ENCODE measurements around the gene SHANK3. TPM values are rescaled to one million over a fixed set of nuclear protein-coding genes. Genes with fewer than 3 reads are reported as not detected.
A peak's percentile ranks its signal among the peaks of the same experiment; 100 is the strongest.

SHANK3 gene
- total and polyA plus RNA-seq, 2 of the 4 experiments (the other 2 are of a cell fraction) = 0.18 to 1.5 TPM

DNA sequence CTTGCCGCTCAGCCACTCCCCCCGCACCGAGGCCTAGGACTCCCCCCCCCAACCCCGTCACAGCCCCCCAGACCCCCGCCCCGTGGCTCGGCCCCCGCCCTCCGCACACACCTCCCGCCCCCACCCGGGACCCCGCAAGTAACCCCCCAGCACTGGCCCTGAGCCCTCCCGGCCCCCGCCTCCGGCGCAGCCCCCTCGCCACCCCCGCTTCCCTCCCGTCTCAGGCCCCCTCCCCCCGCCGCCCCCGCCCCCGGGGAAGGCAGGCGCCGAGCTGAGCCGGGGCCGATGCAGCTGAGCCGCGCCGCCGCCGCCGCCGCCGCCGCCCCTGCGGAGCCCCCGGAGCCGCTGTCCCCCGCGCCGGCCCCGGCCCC is 1.5 kb downstream of the SHANK3 start:
- Histone ChIP-seq H3K18ac (ENCODE audit: low read depth, low read length) (no peak overlapping the region), H2BK20ac (ENCODE audit: low read depth, low read length) (no peak overlapping the region), H3K4me3 (ENCODE audit: insufficient read depth, low read depth, low read length) (no peak overlapping the region), H3K14ac (replicated peaks; ENCODE audit: low read depth, low read length) (no peak overlapping the region), H2AK9ac (replicated peaks; ENCODE audit: low read depth, low read length, poor library complexity) (no peak overlapping the region), H3K4me1 (ENCODE audit: control insufficient read depth, insufficient read depth, low read length) (no peaks in the 10 kb centered on the region; the same call in 1 of the 2 replicates), H4K20me1 (ENCODE audit: insufficient read depth, low read length) (no peaks in the 10 kb centered on the region; the same call in 1 of the 2 replicates), H2AFZ (replicated peaks; ENCODE audit: low read length, poor library complexity) (no peak overlapping the region), H2BK120ac (ENCODE audit: low read depth, low read length) (no peak overlapping the region), H2BK15ac (ENCODE audit: low read depth, low read length) (no peak overlapping the region), H4K8ac (ENCODE audit: low read depth in 2 of 2, low read length in 2 of 2) (no peak overlapping the region), H3K56ac (ENCODE audit: extremely low read depth, insufficient read depth, low read length) (no peak overlapping the region), H3K9me3 (ENCODE audit: control insufficient read depth, insufficient read depth, low read length) (no peaks in the 10 kb centered on the region; the same call in 1 of the 2 replicates), H3K27ac (ENCODE audit: insufficient read depth, low read length) (no peak overlapping the region), H3K79me1 (ENCODE audit: low read depth in 1 of 2, low read length in 2 of 2) (no peaks in the 10 kb centered on the region), H2AK5ac (ENCODE audit: low read depth, low read length) (no peak overlapping the region), H4K5ac (ENCODE audit: low read depth, low read length) (no peak overlapping the region), H3K27me3 (ENCODE audit: control insufficient read depth, insufficient read depth, low read length) (peaks cover 49% of the 10 kb centered on the region), H3K4me2 (ENCODE audit: low read depth, low read length) (no peak overlapping the region), H3K4ac (ENCODE audit: low read depth, low read length) (no peak overlapping the region), H4K91ac (ENCODE audit: insufficient read depth, low read depth, low read length) (no peak overlapping the region), H3K9ac (ENCODE audit: low read depth, low read length) (no peak overlapping the region), H2BK5ac (ENCODE audit: low read depth, low read length, poor library complexity, severe bottlenecking) (no peak overlapping the region), H3K9me1 (ENCODE audit: insufficient read depth, low read length) (peaks cover 8% of the 10 kb centered on the region), H3K36me3 (ENCODE audit: control insufficient read depth, insufficient read depth, low read length) (no peaks in the 10 kb centered on the region), H3K23ac (ENCODE audit: low read depth, low read length) (no peak overlapping the region)
- intact Hi-C loops (cut with micrococcal nuclease) = no loop called here
- WGBS, 2 experiments (ENCODE audit: extremely low coverage in 2 of 2, insufficient read length in 1 of 2) = no CpG with 5 or more reads among the region's 43 CpGs
- DNase-seq = no peak
- dilution Hi-C loops (cut with HindIII; ENCODE audit: low sequenced_read_pairs, unreplicated experiment) = no loop called here
- peak; percentile 13 for ATAC-seq (ENCODE audit: low read depth)
- ChIA-PET CTCF (no interaction called here), POLR2A (ENCODE audit: unreplicated experiment) (no interaction called here)
- no TSS peak for BruUV-seq (replicated peaks)
- TF ChIP-seq BHLHE40 (IDR thresholded peaks at IDR 0.05; ENCODE audit: low read depth, low read length) (no peak), MAFK (IDR thresholded peaks at IDR 0.05; ENCODE audit: low read depth, low read length) (no peak), NFE2L2 (IDR thresholded peaks at IDR 0.05; ENCODE audit: low read depth, low read length) (no peak)
- TF ChIP-seq, protein P1, sequence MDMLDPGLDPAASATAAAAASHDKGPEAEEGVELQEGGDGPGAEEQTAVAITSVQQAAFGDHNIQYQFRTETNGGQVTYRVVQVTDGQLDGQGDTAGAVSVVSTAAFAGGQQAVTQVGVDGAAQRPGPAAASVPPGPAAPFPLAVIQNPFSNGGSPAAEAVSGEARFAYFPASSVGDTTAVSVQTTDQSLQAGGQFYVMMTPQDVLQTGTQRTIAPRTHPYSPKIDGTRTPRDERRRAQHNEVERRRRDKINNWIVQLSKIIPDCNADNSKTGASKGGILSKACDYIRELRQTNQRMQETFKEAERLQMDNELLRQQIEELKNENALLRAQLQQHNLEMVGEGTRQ (IDR thresholded peaks at IDR 0.05; ENCODE audit: low read depth, low read length) = no peak
- in situ Hi-C loops (cut with MboI; ENCODE audit: low sequenced_read_pairs) = no loop called here

All from IMR-90 (cell line).